Measurements from ENCODE around the gene KAZALD1.

GRCh38 chr10:101027106-101027720 lies 34.6 kb upstream of the KAZALD1 start:
- TF ChIP-seq CTCF (IDR thresholded peaks at IDR 0.05) (no peak), POLR2A (IDR thresholded peaks at IDR 0.05) (no peak)
